ENCODE data around the gene TNFAIP8L3. TPM values are rescaled to one million over a fixed set of nuclear protein-coding genes. Genes with fewer than 3 reads are reported as not detected.

Gene TNFAIP8L3
- total and polyA plus RNA-seq, 5 donors, result 3.0 to 9.4 (median 5.9) TPM

- Histone ChIP-seq H3K27ac (ENCODE audit: low read length) (no peak overlapping the region), H3K9me3 (ENCODE audit: control insufficient read depth, low read length) (no peaks in the 10 kb centered on the region), H3K4me3 (ENCODE audit: low read length) (no peak overlapping the region), H3K27me3 (ENCODE audit: control insufficient read depth, insufficient read depth) (no peaks in the 10 kb centered on the region), H3K4me1 (ENCODE audit: control insufficient read depth, insufficient read depth, low read length) (no peaks in the 10 kb centered on the region)
- intact Hi-C loops (cut with DNase I), result no loop called here
- ATAC-seq (no peak), DNase-seq (no peak)
- WGBS, result 45% methylated on average over 5 of the region's 5 CpGs
Observed at GRCh38 chr15:51114437-51115119, 19.9 kb upstream of the TNFAIP8L3 start.

- ATAC-seq (peak in 1 of 2 donors; percentile 29), DNase-seq (no peak)
- no peak overlapping the region for H3K27ac ChIP-seq (ENCODE audit: low read length)
- no peak overlapping the region for H3K4me3 ChIP-seq (ENCODE audit: low read length)
- intact Hi-C loops (cut with DNase I), result no loop called here
- no peaks in the 10 kb centered on the region for H3K27me3 ChIP-seq (ENCODE audit: control insufficient read depth, insufficient read depth)
- peaks cover 5% of the 10 kb centered on the region for H3K4me1 ChIP-seq (ENCODE audit: control insufficient read depth, insufficient read depth, low read length)
- H3K9me3 ChIP-seq (ENCODE audit: control insufficient read depth, low read length), result no peaks in the 10 kb centered on the region
- WGBS, result 67% methylated on average over 1 of the region's 1 CpG
Observed at GRCh38 chr15:51112078-51112477, 17.4 kb upstream of the TNFAIP8L3 start.

GRCh38 chr15:51111061-51111460, 16.4 kb upstream of the TNFAIP8L3 start:
- Histone ChIP-seq H3K27me3 (ENCODE audit: control insufficient read depth, insufficient read depth) (no peaks in the 10 kb centered on the region), H3K9me3 (ENCODE audit: control insufficient read depth, low read length) (no peaks in the 10 kb centered on the region), H3K27ac (ENCODE audit: low read length) (no peak overlapping the region), H3K4me1 (ENCODE audit: control insufficient read depth, insufficient read depth, low read length) (peaks cover 5% of the 10 kb centered on the region), H3K4me3 (ENCODE audit: low read length) (no peak overlapping the region)
- DNase-seq, result no peak
- intact Hi-C loops (cut with DNase I), result no loop called here
- ATAC-seq, result no peak
- WGBS, result 53% methylated on average over 2 of the region's 2 CpGs

GRCh38 chr15:51110171-51110570, 15.5 kb upstream of the TNFAIP8L3 start:
- intact Hi-C loops (cut with DNase I), result no loop called here
- H3K27ac ChIP-seq (ENCODE audit: low read length), result no peak overlapping the region
- WGBS, result 94% methylated on average over 3 of the region's 3 CpGs
- peaks cover 5% of the 10 kb centered on the region for H3K4me1 ChIP-seq (ENCODE audit: control insufficient read depth, insufficient read depth, low read length)
- no peaks in the 10 kb centered on the region for H3K27me3 ChIP-seq (ENCODE audit: control insufficient read depth, insufficient read depth)
- DNase-seq (no peak), ATAC-seq (peak in 1 of 2 donors; percentile 4)
- H3K4me3 ChIP-seq (ENCODE audit: low read length), result no peak overlapping the region
- no peaks in the 10 kb centered on the region for H3K9me3 ChIP-seq (ENCODE audit: control insufficient read depth, low read length)

- ATAC-seq, result peak; percentile 58 to 65
- no peaks in the 10 kb centered on the region for H3K27me3 ChIP-seq (ENCODE audit: control insufficient read depth, insufficient read depth)
- intact Hi-C loops (cut with DNase I), result no loop called here
- DNase-seq, result no peak
- no peaks in the 10 kb centered on the region for H3K9me3 ChIP-seq (ENCODE audit: control insufficient read depth, low read length)
- no peak overlapping the region for H3K4me3 ChIP-seq (ENCODE audit: low read length)
- 22% methylated on average over 3 of the region's 3 CpGs for WGBS
- H3K27ac ChIP-seq (ENCODE audit: low read length), result peak overlapping the region; percentile 52
- H3K4me1 ChIP-seq (ENCODE audit: control insufficient read depth, insufficient read depth, low read length), result peaks cover 5% of the 10 kb centered on the region
Observed at GRCh38 chr15:51108933-51109550, 14.3 kb upstream of the TNFAIP8L3 start.

- 88% methylated on average over 3 of the region's 3 CpGs for WGBS
- intact Hi-C loops (cut with DNase I), result no loop called here
- H3K27ac ChIP-seq (ENCODE audit: low read length), result no peak overlapping the region
Observed at GRCh38 chr15:51107612-51108011, 12.9 kb upstream of the TNFAIP8L3 start.

GRCh38 chr15:51106481-51106880, 11.8 kb upstream of the TNFAIP8L3 start:
- H3K27ac ChIP-seq (ENCODE audit: low read length), result no peak overlapping the region
- ATAC-seq (no peak), DNase-seq (no peak)
- H3K4me1 ChIP-seq (ENCODE audit: control insufficient read depth, insufficient read depth, low read length), result peaks cover 5% of the 10 kb centered on the region
- H3K27me3 ChIP-seq (ENCODE audit: control insufficient read depth, insufficient read depth), result no peaks in the 10 kb centered on the region
- no peaks in the 10 kb centered on the region for H3K9me3 ChIP-seq (ENCODE audit: control insufficient read depth, low read length)
- H3K4me3 ChIP-seq (ENCODE audit: low read length), result no peak overlapping the region
- intact Hi-C loops (cut with DNase I), result no loop called here

More at GRCh38 chr15:51107612-51108011, 12.9 kb upstream of the TNFAIP8L3 start:
- DNase-seq (no peak), ATAC-seq (no peak)
- H3K9me3 ChIP-seq (ENCODE audit: control insufficient read depth, low read length), result no peaks in the 10 kb centered on the region
- H3K4me1 ChIP-seq (ENCODE audit: control insufficient read depth, insufficient read depth, low read length), result peaks cover 5% of the 10 kb centered on the region
- no peak overlapping the region for H3K4me3 ChIP-seq (ENCODE audit: low read length)
- H3K27me3 ChIP-seq (ENCODE audit: control insufficient read depth, insufficient read depth), result no peaks in the 10 kb centered on the region

GRCh38 chr15:51105430-51106016, 10.8 kb upstream of the TNFAIP8L3 start:
- no peak overlapping the region for H3K27ac ChIP-seq (ENCODE audit: low read length)
- no peaks in the 10 kb centered on the region for H3K9me3 ChIP-seq (ENCODE audit: control insufficient read depth, low read length)
- no peaks in the 10 kb centered on the region for H3K27me3 ChIP-seq (ENCODE audit: control insufficient read depth, insufficient read depth)
- DNase-seq, result no peak
- H3K4me3 ChIP-seq (ENCODE audit: low read length), result no peak overlapping the region
- 71% methylated on average over 4 of the region's 4 CpGs for WGBS
- no peak for ATAC-seq
- peaks cover 5% of the 10 kb centered on the region for H3K4me1 ChIP-seq (ENCODE audit: control insufficient read depth, insufficient read depth, low read length)
- intact Hi-C loops (cut with DNase I), result no loop called here

GRCh38 chr15:51104512-51104911, 9.8 kb upstream of the TNFAIP8L3 start:
- ATAC-seq, result peak; percentile 80 to 85
- peak; percentile 70 to 81 (median 81) for DNase-seq
- H3K27ac ChIP-seq (ENCODE audit: low read length), result no peak overlapping the region
- H3K9me3 ChIP-seq (ENCODE audit: control insufficient read depth, low read length), result no peaks in the 10 kb centered on the region
- no peaks in the 10 kb centered on the region for H3K27me3 ChIP-seq (ENCODE audit: control insufficient read depth, insufficient read depth)
- intact Hi-C loops (cut with DNase I), result no loop called here
- peaks cover 5% of the 10 kb centered on the region for H3K4me1 ChIP-seq (ENCODE audit: control insufficient read depth, insufficient read depth, low read length)
- H3K4me3 ChIP-seq (ENCODE audit: low read length), result no peak overlapping the region
- WGBS, result 32% methylated on average over 3 of the region's 3 CpGs

- DNase-seq (no peak), ATAC-seq (peak in 1 of 2 donors; percentile 53)
- no peaks in the 10 kb centered on the region for H3K27me3 ChIP-seq (ENCODE audit: control insufficient read depth, insufficient read depth)
- intact Hi-C loops (cut with DNase I), result no loop called here
- H3K4me1 ChIP-seq (ENCODE audit: control insufficient read depth, insufficient read depth, low read length), result no peaks in the 10 kb centered on the region
- no peaks in the 10 kb centered on the region for H3K9me3 ChIP-seq (ENCODE audit: control insufficient read depth, low read length)
- H3K4me3 ChIP-seq (ENCODE audit: low read length), result no peak overlapping the region
- 65% methylated on average over 1 of the region's 1 CpG for WGBS
- no peak overlapping the region for H3K27ac ChIP-seq (ENCODE audit: low read length)
Observed at GRCh38 chr15:51103330-51103729, 8.6 kb upstream of the TNFAIP8L3 start.

GRCh38 chr15:51100785-51101489, 6.2 kb upstream of the TNFAIP8L3 start:
- Histone ChIP-seq H3K9me3 (ENCODE audit: control insufficient read depth, low read length) (no peaks in the 10 kb centered on the region), H3K4me3 (ENCODE audit: low read length) (no peak overlapping the region), H3K4me1 (ENCODE audit: control insufficient read depth, insufficient read depth, low read length) (no peaks in the 10 kb centered on the region), H3K27ac (ENCODE audit: low read length) (no peak overlapping the region), H3K27me3 (ENCODE audit: control insufficient read depth, insufficient read depth) (no peaks in the 10 kb centered on the region)
- intact Hi-C loops (cut with DNase I), result no loop called here
- ATAC-seq (no peak), DNase-seq (no peak)
- 89% methylated on average over 9 of the region's 9 CpGs for WGBS

Measured in right cardiac atrium (tissue), 5 donors.